Measurements from ENCODE around the gene CYP24A1. TPM values are rescaled to one million over a fixed set of nuclear protein-coding genes. Genes with fewer than 3 reads are reported as not detected.
A peak's percentile ranks its signal among the peaks of the same experiment; 100 is the strongest.

Gene CYP24A1
- polyA plus RNA-seq, 3 donors = 0.81 to 4.1 (median 1.4) TPM

- no peak for DNase-seq
Observed at GRCh38 chr20:54204063-54204462, 30.3 kb upstream of the CYP24A1 start.

GRCh38 chr20:54203281-54203680 is 29.5 kb upstream of the CYP24A1 start:
- DNase-seq = no peak

GRCh38 chr20:54201268-54201846 is 27.6 kb upstream of the CYP24A1 start:
- no peak for DNase-seq

GRCh38 chr20:54200487-54201267 is 26.9 kb upstream of the CYP24A1 start:
- no peak for DNase-seq

GRCh38 chr20:54199721-54200176 is 26.0 kb upstream of the CYP24A1 start:
- DNase-seq = peak; percentile 71

- no peak for DNase-seq
Observed at GRCh38 chr20:54199283-54199682, 25.5 kb upstream of the CYP24A1 start.

GRCh38 chr20:54197621-54198604 is 24.1 kb upstream of the CYP24A1 start:
- no peak for DNase-seq

GRCh38 chr20:54195483-54196472 is 22.0 kb upstream of the CYP24A1 start:
- no peak for DNase-seq

- DNase-seq = no peak
Observed at GRCh38 chr20:54194724-54195438, 21.1 kb upstream of the CYP24A1 start.

- DNase-seq = no peak
Observed at GRCh38 chr20:54193817-54194216, 20.0 kb upstream of the CYP24A1 start.

GRCh38 chr20:54190217-54190616 is 16.4 kb upstream of the CYP24A1 start:
- DNase-seq = no peak

GRCh38 chr20:54189630-54190029 is 15.8 kb upstream of the CYP24A1 start:
- no peak for DNase-seq

GRCh38 chr20:54188132-54188849 is 14.5 kb upstream of the CYP24A1 start:
- DNase-seq = no peak

GRCh38 chr20:54184904-54185626 is 11.3 kb upstream of the CYP24A1 start:
- DNase-seq = no peak

- no peak for DNase-seq
Observed at GRCh38 chr20:54184071-54184470, 10.3 kb upstream of the CYP24A1 start.

- no peak for DNase-seq
Observed at GRCh38 chr20:54180931-54181330, 7.1 kb upstream of the CYP24A1 start.

- DNase-seq = no peak
Observed at GRCh38 chr20:54179946-54180345, 6.2 kb upstream of the CYP24A1 start.

- no peak for DNase-seq
Observed at GRCh38 chr20:54178256-54178655, 4.5 kb upstream of the CYP24A1 start.

GRCh38 chr20:54177378-54177777 is 3.6 kb upstream of the CYP24A1 start:
- DNase-seq = no peak
